SK-N-SH treated with all-trans-retinoic acid at 6 μM for 48 hours (cell line): ENCODE data around the gene PNPLA3.

Experiments used
- ARNTL ChIP-seq: fragments of 450-650 bp; formaldehyde crosslinking; IDR thresholded peaks from 2 replicates; pipeline ENCODE4 v1.5.0; 2020; ENCODE audit warnings: low read depth, mild to moderate bottlenecking, moderate library complexity, borderline replicate concordance
- BACH2 ChIP-seq: fragments of 250-450 bp; sonication (Bioruptor Pico); IDR thresholded peaks from 2 replicates; pipeline ENCODE4 v1.9.0; 2021; ENCODE audit warnings: mild to moderate bottlenecking, borderline replicate concordance
- ESRRG ChIP-seq: fragments of 250-450 bp; sonication (Bioruptor Pico); IDR thresholded peaks from 2 replicates; pipeline ENCODE4 v1.6.1; 2021; ENCODE audit warnings: mild to moderate bottlenecking
- PPARA ChIP-seq: fragments of 250-450 bp; sonication (Bioruptor Pico); IDR thresholded peaks from 2 replicates; pipeline ENCODE4 v1.5.0; 2020; ENCODE audit warnings: mild to moderate bottlenecking, borderline replicate concordance
- RARB ChIP-seq: fragments of 250-450 bp; sonication (Bioruptor Pico); IDR thresholded peaks from 2 replicates; pipeline ENCODE4 v1.8.0; 2021; ENCODE audit warnings: mild to moderate bottlenecking, moderate library complexity
- TCF4 ChIP-seq: fragments of 250-450 bp; sonication (Bioruptor Pico); IDR thresholded peaks from 2 replicates; pipeline ENCODE4 v1.8.0; 2021; ENCODE audit warnings: mild to moderate bottlenecking, moderate library complexity, borderline replicate concordance
- ZFP3 ChIP-seq: fragments of 250-450 bp; sonication (Bioruptor Pico); IDR thresholded peaks from 2 replicates; pipeline ENCODE4 v1.5.0; 2020; ENCODE audit warnings: mild to moderate bottlenecking, moderate library complexity

DNA sequence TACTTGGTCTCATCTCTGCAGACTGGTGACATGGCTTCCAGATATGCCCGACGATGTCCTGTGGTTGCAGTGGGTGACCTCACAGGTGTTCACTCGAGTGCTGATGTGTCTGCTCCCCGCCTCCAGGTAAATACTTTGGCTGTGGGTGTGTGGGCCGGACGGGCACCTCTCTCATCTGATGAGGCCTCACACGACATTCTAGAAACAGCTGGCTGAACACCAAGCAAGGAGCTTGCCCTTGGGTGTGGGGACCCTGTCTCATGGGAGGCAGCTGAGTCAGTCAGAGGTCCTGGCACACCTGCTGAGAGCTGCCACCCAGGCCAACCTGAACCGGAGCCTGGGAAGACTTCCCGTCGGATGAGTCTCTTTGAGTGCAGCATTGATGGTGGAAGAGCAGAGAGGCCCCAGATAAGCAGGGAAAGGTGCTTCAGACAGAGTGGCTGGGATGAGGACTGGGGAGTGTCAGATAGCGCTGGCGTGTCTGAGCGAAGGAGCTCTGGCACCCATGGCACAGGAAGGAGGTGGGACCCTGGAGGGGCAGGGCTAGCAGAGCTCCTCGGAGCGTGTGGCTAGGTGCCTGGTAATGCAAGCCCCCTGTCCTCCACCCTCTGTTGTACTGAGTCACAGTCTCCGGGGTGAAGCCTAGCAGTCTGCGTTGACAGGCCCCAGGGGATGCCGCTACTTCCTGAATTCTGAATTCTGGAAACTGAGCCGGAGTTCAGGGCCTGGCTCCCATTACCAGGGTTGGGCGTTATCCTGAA, 21.2 kb downstream of the PNPLA3 start:
- no peak for TF ChIP-seq TCF4
- no peak for TF ChIP-seq ZFP3
- no peak for TF ChIP-seq RARB
- no peak for TF ChIP-seq PPARA (CRISPR knock-in tag)
- TF ChIP-seq ARNTL (CRISPR knock-in tag), result no peak
- no peak for TF ChIP-seq ESRRG (CRISPR knock-in tag)
- TF ChIP-seq BACH2 (CRISPR knock-in tag), result no peak
